Ureter (tissue), 1 donor: ENCODE results near the gene ZBTB6. TPM values are rescaled to one million over a fixed set of nuclear protein-coding genes. Genes with fewer than 3 reads are reported as not detected.

ENCODE experiments used
- DNase-seq: peaks from one replicate; pipeline ENCODE4 v3.0.0-alpha.2; 2020; ENCODE audit warnings: low spot score
- total RNA-seq: library from RNA; stranded (reverse); gene quantifications from one replicate; pipeline ENCODE4 v1.2.4, GENCODE V29; 2023
- donor health status: DM: yes; HTN: yes; CAD: no.

The ZBTB6 gene
- 9.8 TPM for total RNA-seq

- DNase-seq = peak; percentile 83
Measured at GRCh38 chr9:122912964-122913673, at the start of gene ZBTB6. Gene ZBTB6 (minus strand): TSS chr9:122913323. CDS start chr9:122912072, 1,251 bp downstream.

GRCh38 chr9:122961139-122961538 lies 48.0 kb upstream of the ZBTB6 start:
- no peak for DNase-seq

- DNase-seq = no peak
Measured at GRCh38 chr9:122955961-122956360, 42.8 kb upstream of the ZBTB6 start.

GRCh38 chr9:122954253-122954691 lies 41.1 kb upstream of the ZBTB6 start:
- DNase-seq = no peak

- no peak for DNase-seq
Measured at GRCh38 chr9:122951056-122951455, 37.9 kb upstream of the ZBTB6 start.

GRCh38 chr9:122950263-122950662 lies 37.1 kb upstream of the ZBTB6 start:
- no peak for DNase-seq

- no peak for DNase-seq
Measured at GRCh38 chr9:122949696-122950095, 36.6 kb upstream of the ZBTB6 start.

- no peak for DNase-seq
Measured at GRCh38 chr9:122948313-122948712, 35.2 kb upstream of the ZBTB6 start.

GRCh38 chr9:122946461-122947005 lies 33.4 kb upstream of the ZBTB6 start:
- no peak for DNase-seq

- DNase-seq = no peak
Measured at GRCh38 chr9:122944960-122945888, 32.1 kb upstream of the ZBTB6 start.

- DNase-seq = no peak
Measured at GRCh38 chr9:122941582-122942234, 28.6 kb upstream of the ZBTB6 start.

GRCh38 chr9:122940749-122941581 lies 27.8 kb upstream of the ZBTB6 start, which contains the start of gene RABGAP1:
Gene RABGAP1 (plus strand): TSS chr9:122941020. CDS start chr9:122957060, 16,040 bp downstream.
- peak; percentile 99 for DNase-seq

GRCh38 chr9:122940454-122940748 lies 27.3 kb upstream of the ZBTB6 start:
- DNase-seq = no peak

GRCh38 chr9:122939601-122940000 lies 26.5 kb upstream of the ZBTB6 start:
- DNase-seq = no peak

GRCh38 chr9:122936883-122937282 lies 23.8 kb upstream of the ZBTB6 start:
- DNase-seq = no peak

- no peak for DNase-seq
Measured at GRCh38 chr9:122936464-122936863, 23.3 kb upstream of the ZBTB6 start.

- peak; percentile 94 for DNase-seq
Measured at GRCh38 chr9:122931226-122932121, 18.4 kb upstream of the ZBTB6 start, which contains the start of gene ZBTB26. Gene ZBTB26 (minus strand): TSS chr9:122931512. CDS start chr9:122919934, 11,578 bp downstream.

GRCh38 chr9:122930541-122931225 lies 17.6 kb upstream of the ZBTB6 start:
- no peak for DNase-seq

- DNase-seq = no peak
Measured at GRCh38 chr9:122929796-122930354, 16.8 kb upstream of the ZBTB6 start.
